HCT116 (cell line): ENCODE results near the gene TNS3. TPM values are rescaled to one million over a fixed set of nuclear protein-coding genes. Genes with fewer than 3 reads are reported as not detected.

Experiments
- ATAC-seq: fragments of 200-7000 bp; cut with Tn5 transposase; 2 replicates; pipeline ENCODE4 v1.9.1; 2020; ENCODE audit warnings: mild to moderate bottlenecking, moderate library complexity
- BruUV-seq: library from RNA; stranded (reverse); fragments of 400-500 nt; replicated peaks from 2 replicates; lab custom pipeline; 2021; lab: Mats Ljungman, UMichigan
- CTCF ChIA-PET: fragments of 300-600 bp; sonication (Branson Sonifier 250); formaldehyde crosslinking; loops from one replicate; lab custom pipeline; 2021; ENCODE audit warnings: antibody characterized with exemption; lab: Charles Lee
- POLR2A ChIA-PET: fragments of 300-600, 350-600 bp; sonication (Branson Sonifier 250); formaldehyde crosslinking; loops from one replicate; lab custom pipeline; 2021; ENCODE audit warnings: antibody characterized with exemption; lab: Charles Lee
- RAD21 ChIA-PET, 2 experiments: fragments of 300-600 bp; sonication (Branson Sonifier 250); formaldehyde crosslinking; loops; one replicate each; lab custom pipeline; 2023; ENCODE audit warnings: low total read pairs in 2 of 2; ENCODE audit not compliant: uncharacterized antibody in 2 of 2, unreplicated experiment in 2 of 2, low non-redundant PET in 1 of 2; lab: Charles Lee
- DNase-seq: peaks from one replicate; pipeline ENCODE4 v3.0.0-alpha.2; 2010; ENCODE audit warnings: low read depth, low spot score
- H2AFZ ChIP-seq: fragments of 200-600 bp; shearing (Covaris generic), sonication (generic); 2 replicates; pipeline ENCODE4 v1.6.1; 2017; ENCODE audit warnings: low read depth, mixed run types, mixed read lengths, antibody characterized with exemption, low read length; ENCODE audit not compliant: poor library complexity, severe bottlenecking
- H3K27ac ChIP-seq: 2 replicates; pipeline ENCODE4 v1.5.1; 2012; ENCODE audit warnings: low read depth, low read length
- H3K27me3 ChIP-seq: fragments of 200-600 bp; sonication (generic); 2 replicates; pipeline ENCODE4 v1.6.1; 2016; ENCODE audit warnings: mixed run types, low read length, mixed read lengths; ENCODE audit not compliant: insufficient read depth
- H3K36me3 ChIP-seq, 2 experiments: fragments of 200-500 bp in 1 of 2; fragments of 200-600 bp in 1 of 2; sonication (Bioruptor generic) in 1 of 2; sonication (generic) in 1 of 2; 2 replicates each; pipeline versions ENCODE4 v1.5.1 to v1.6.1; 2014 to 2016; ENCODE audit warnings: low read length in 2 of 2, inconsistent platforms in 1 of 2, mixed read lengths in 1 of 2, mixed run types in 1 of 2; ENCODE audit not compliant: insufficient read depth in 2 of 2, control insufficient read depth in 1 of 2
- H3K4me1 ChIP-seq, 2 experiments: fragments of 200-600 bp in 1 of 2; sonication (generic) in 1 of 2; 2 replicates each; pipeline versions ENCODE4 v1.5.1 to v1.6.1; 2012 to 2017; ENCODE audit warnings: low read length in 2 of 2, inconsistent platforms in 1 of 2, mild to moderate bottlenecking in 1 of 2, mixed read lengths in 1 of 2, mixed run types in 1 of 2, moderate library complexity in 1 of 2; ENCODE audit not compliant: insufficient read depth in 2 of 2, control insufficient read depth in 1 of 2
- H3K4me2 ChIP-seq: fragments of 200-600 bp; sonication (generic); 2 replicates; pipeline ENCODE4 v1.6.1; 2017; ENCODE audit warnings: mixed run types, low read length, mixed read lengths
- H3K4me3 ChIP-seq, 2 experiments: fragments of 200-600 bp in 1 of 2; sonication (generic) in 1 of 2; replicated peaks in 1 of 2; 2 replicates each; pipeline ENCODE4 v1.5.1; 2011 to 2016; ENCODE audit warnings: low read length in 2 of 2, control low read depth in 1 of 2, low read depth in 1 of 2, mild to moderate bottlenecking in 1 of 2, mixed read lengths in 1 of 2, mixed run types in 1 of 2
- H3K79me2 ChIP-seq: fragments of 200-600 bp; sonication (generic); 2 replicates; pipeline ENCODE4 v1.6.1; 2017; ENCODE audit warnings: mild to moderate bottlenecking, mixed run types, low read length, moderate library complexity, mixed read lengths; ENCODE audit not compliant: insufficient read depth
- H3K9ac ChIP-seq: fragments of 200-600 bp; sonication (generic); 2 replicates; pipeline ENCODE4 v1.6.1; 2016; ENCODE audit warnings: low read length, mixed read lengths
- H3K9me2 ChIP-seq: fragments of 200-600 bp; sonication (generic), shearing (Covaris generic); 2 replicates; pipeline ENCODE4 v1.6.1; 2017; ENCODE audit warnings: mixed run types, mild to moderate bottlenecking, moderate library complexity; ENCODE audit not compliant: insufficient read depth
- H3K9me3 ChIP-seq, 2 experiments: fragments of 200-500 bp in 1 of 2; fragments of 200-600 bp in 1 of 2; sonication (Bioruptor generic) in 1 of 2; sonication (generic) in 1 of 2; 2 replicates each; pipeline ENCODE4 v1.6.1; 2014 to 2017; ENCODE audit warnings: low read length in 2 of 2, mixed read lengths in 2 of 2, inconsistent platforms in 1 of 2, low read depth in 1 of 2, mild to moderate bottlenecking in 1 of 2, mixed run types in 1 of 2, moderate library complexity in 1 of 2; ENCODE audit not compliant: control insufficient read depth in 1 of 2, insufficient read depth in 1 of 2
- H4K20me1 ChIP-seq: fragments of 200-600 bp; sonication (generic), shearing (Covaris generic); 2 replicates; pipeline ENCODE4 v1.6.1; 2017; ENCODE audit warnings: mixed run types, mild to moderate bottlenecking, moderate library complexity; ENCODE audit not compliant: insufficient read depth
- ATF3 ChIP-seq: IDR thresholded peaks from 2 replicates; pipeline ENCODE4 v1.6.1; 2012
- CTCF ChIP-seq, 3 experiments: fragments of 200-600 bp in 1 of 3; sonication (generic) in 1 of 3; IDR thresholded peaks in 2 of 3; conservative IDR thresholded peaks in 1 of 3; 2 replicates each; pipeline ENCODE4 v1.5.1; 2012 to 2017; ENCODE audit warnings: low read depth in 2 of 3, low read length in 2 of 3, antibody characterized with exemption in 1 of 3, borderline replicate concordance in 1 of 3, control low read depth in 1 of 3, mild to moderate bottlenecking in 1 of 3, mixed read lengths in 1 of 3, mixed run types in 1 of 3, moderate library complexity in 1 of 3; ENCODE audit not compliant: insufficient read depth in 1 of 3
- JUND ChIP-seq: IDR thresholded peaks from 2 replicates; pipeline ENCODE4 v1.6.1; 2012
- MAX ChIP-seq: IDR thresholded peaks from 2 replicates; pipeline ENCODE4 v1.6.1; 2012
- POLR2AphosphoS5 ChIP-seq: IDR thresholded peaks from 2 replicates; pipeline ENCODE4 v1.6.1; 2011; ENCODE audit warnings: mild to moderate bottlenecking, low read depth, low read length, moderate library complexity
- RAD21 ChIP-seq: IDR thresholded peaks from 2 replicates; pipeline ENCODE4 v1.6.1; 2012; ENCODE audit warnings: low read depth, mild to moderate bottlenecking
- SIN3A ChIP-seq: IDR thresholded peaks from 2 replicates; pipeline ENCODE4 v1.6.1; 2012; ENCODE audit warnings: low read depth
- SP1 ChIP-seq: IDR thresholded peaks from 2 replicates; pipeline ENCODE4 v1.6.1; 2012; ENCODE audit warnings: low read depth
- ZFX ChIP-seq: fragments of 450-650 bp; IDR thresholded peaks from 2 replicates; pipeline ENCODE4 v1.6.1; 2017
- intact Hi-C: fragments of 100-400 bp; cut with micrococcal nuclease; formaldehyde crosslinking; loops from 2 replicates; pipeline ENCODE4 v1.10.0; 2022
- total RNA-seq: library from RNA; stranded (reverse); gene quantifications from one replicate; pipeline ENCODE4 v1.2.1, GENCODE V29; 2021; ENCODE audit not compliant: unreplicated experiment

The TNS3 gene
- total RNA-seq, 1 experiment from 2014 or later, result 9.1 TPM

GRCh38 chr7:47539398-47540052 is 42.4 kb downstream of the TNS3 start:
- no peak overlapping the region for H3K4me3 ChIP-seq
- no peaks in the 10 kb centered on the region for H3K36me3 ChIP-seq
- no peaks in the 10 kb centered on the region for H3K27me3 ChIP-seq
- ATAC-seq (no peak), DNase-seq (no peak)
- POLR2A ChIA-PET, result no interaction called here
- H3K9ac ChIP-seq, result no peak overlapping the region
- no peaks in the 10 kb centered on the region for H3K9me2 ChIP-seq
- intact Hi-C loops, result no loop called here
- no peak overlapping the region for H2AFZ ChIP-seq
- CTCF ChIA-PET, result no interaction called here
- H3K79me2 ChIP-seq, result no peaks in the 10 kb centered on the region
- H3K27ac ChIP-seq, result no peak overlapping the region
- H3K9me3 ChIP-seq, result no peaks in the 10 kb centered on the region
- RAD21 ChIA-PET, result no interaction called here
- no peak overlapping the region for H3K4me2 ChIP-seq
- H4K20me1 ChIP-seq, result no peaks in the 10 kb centered on the region
- TF ChIP-seq SIN3A (no peak), ZFX (no peak), POLR2AphosphoS5 (no peak), MAX (no peak), SP1 (no peak), RAD21 (no peak), JUND (no peak), CTCF (IDR thresholded peaks at IDR 0.05 in 2 of 3, conservative IDR thresholded peaks at IDR 0.05 in 1 of 3; ENCODE audit: borderline replicate concordance in 1 of 3, insufficient read depth in 1 of 3, low read depth in 2 of 3, low read length in 2 of 3) (no peak), ATF3 (no peak)
- no TSS peak for BruUV-seq
- H3K4me1 ChIP-seq, result peaks cover 11 to 12% of the 10 kb centered on the region in 2 experiments; a peak in 2 of 4 replicates
